PC-3 (cell line): ENCODE results near the gene AHNAK2. TPM values are rescaled to one million over a fixed set of nuclear protein-coding genes. Genes with fewer than 3 reads are reported as not detected.

Experiments used
- ATAC-seq: fragments of 200-7000 bp; cut with Tn5 transposase; 2 replicates; pipeline ENCODE4 v1.9.1; 2020; ENCODE audit warnings: mild to moderate bottlenecking, moderate library complexity
- BruUV-seq: library from RNA; stranded (reverse); fragments of 400-500 nt; replicated peaks from 2 replicates; lab custom pipeline; 2021; lab: Mats Ljungman, UMichigan
- CTCF ChIA-PET: fragments of 300-600 bp; sonication (Branson Sonifier 250); formaldehyde crosslinking; loops from one replicate; lab custom pipeline; 2022; ENCODE audit warnings: antibody characterized with exemption; lab: Charles Lee
- POLR2A ChIA-PET: fragments of 300-600 bp; sonication (Branson Sonifier 250); formaldehyde crosslinking; loops from one replicate; lab custom pipeline; 2022; ENCODE audit warnings: antibody characterized with exemption; ENCODE audit not compliant: unreplicated experiment; lab: Charles Lee
- DNase-seq: peaks from one replicate; pipeline ENCODE4 v3.0.0-alpha.2; 2015
- H2AFZ ChIP-seq: fragments of 300-600 bp; sonication (generic); 2 replicates; pipeline ENCODE4 v1.6.0; 2016; ENCODE audit warnings: antibody characterized with exemption, low read length
- H3F3A ChIP-seq: fragments of 300-600 bp; sonication (generic); one replicate; pipeline ENCODE4 v1.6.0; 2017; ENCODE audit warnings: antibody characterized with exemption, low read length, control low read depth, mild to moderate bottlenecking; ENCODE audit not compliant: unreplicated experiment
- H3K27ac ChIP-seq: fragments of 300-600 bp; sonication (generic); 2 replicates; pipeline ENCODE4 v1.5.1; 2016; ENCODE audit warnings: mild to moderate bottlenecking, low read length
- H3K27me3 ChIP-seq: fragments of 300-600 bp; sonication (generic); 2 replicates; pipeline ENCODE4 v1.6.1; 2016; ENCODE audit warnings: low read length, mixed read lengths
- H3K36me3 ChIP-seq: fragments of 300-600 bp; sonication (generic); 2 replicates; pipeline ENCODE4 v1.6.1; 2016; ENCODE audit warnings: low read depth, mixed run types, low read length, mixed read lengths
- H3K4me1 ChIP-seq: fragments of 300-600 bp; sonication (generic); 2 replicates; pipeline ENCODE4 v1.5.1; 2016; ENCODE audit warnings: low read length; ENCODE audit not compliant: insufficient read depth
- H3K4me2 ChIP-seq: fragments of 300-600 bp; sonication (generic); 2 replicates; pipeline ENCODE4 v1.6.0; 2016; ENCODE audit warnings: low read length
- H3K4me3 ChIP-seq: fragments of 300-600 bp; sonication (generic); 2 replicates; pipeline ENCODE4 v1.5.1; 2016; ENCODE audit warnings: mild to moderate bottlenecking, low read length, mixed read lengths
- H3K79me2 ChIP-seq: fragments of 300-600 bp; sonication (generic); 2 replicates; pipeline ENCODE4 v1.6.1; 2017; ENCODE audit warnings: low read length, mixed read lengths
- H3K9ac ChIP-seq: fragments of 300-600 bp; sonication (generic); 2 replicates; pipeline ENCODE4 v1.6.0; 2016; ENCODE audit warnings: mild to moderate bottlenecking, low read length
- H3K9me2 ChIP-seq: fragments of 300-600 bp; sonication (generic); replicated peaks from 2 replicates; pipeline ENCODE4 v1.6.1; 2016; ENCODE audit warnings: mixed run types, low read length, mixed read lengths
- H3K9me3 ChIP-seq: fragments of 300-600 bp; sonication (generic); 2 replicates; pipeline ENCODE4 v1.6.1; 2016; ENCODE audit warnings: low read length, mixed read lengths
- H4K20me1 ChIP-seq: fragments of 300-600 bp; sonication (generic); 2 replicates; pipeline ENCODE4 v1.6.1; 2016; ENCODE audit warnings: low read length, mixed read lengths
- CTCF ChIP-seq: fragments of 300-600 bp; sonication (generic); conservative IDR thresholded peaks from 2 replicates; pipeline ENCODE4 v1.5.1; 2017; ENCODE audit warnings: antibody characterized with exemption, low read depth, mild to moderate bottlenecking, low read length
- EZH2 ChIP-seq: fragments of 300-600 bp; sonication (generic); IDR thresholded peaks from one replicate; pipeline ENCODE4 v1.6.1; 2017; ENCODE audit warnings: antibody characterized with exemption, mild to moderate bottlenecking, low read length; ENCODE audit not compliant: unreplicated experiment
- EZH2phosphoT487 ChIP-seq: fragments of 300-600 bp; sonication (generic); IDR thresholded peaks from 2 replicates; pipeline ENCODE4 v1.6.1; 2018; ENCODE audit warnings: mild to moderate bottlenecking, antibody characterized with exemption, low read length, borderline replicate concordance
- intact Hi-C: fragments of 100-400 bp; cut with micrococcal nuclease; formaldehyde crosslinking; loops from 2 replicates; pipeline ENCODE4 v1.9.0; 2023
- total RNA-seq: library from RNA; depleted of rRNA; stranded (reverse); fragments of >200 nt; gene quantifications from 2 replicates; pipeline ENCODE4 v1.2.3, GENCODE V29; 2014

Gene AHNAK2
- total RNA-seq, 1 experiment from 2014 or later, result 25.0 TPM

- Histone ChIP-seq H3K4me1 (no peaks in the 10 kb centered on the region), H3K27me3 (no peaks in the 10 kb centered on the region), H3K9ac (no peak overlapping the region), H3K9me3 (no peaks in the 10 kb centered on the region), H3K36me3 (no peaks in the 10 kb centered on the region), H3F3A (no peaks in the 10 kb centered on the region), H3K4me2 (no peak overlapping the region), H3K27ac (no peak overlapping the region), H3K79me2 (no peaks in the 10 kb centered on the region), H4K20me1 (no peaks in the 10 kb centered on the region), H2AFZ (no peak overlapping the region), H3K4me3 (no peak overlapping the region), H3K9me2 (no peaks in the 10 kb centered on the region)
- ChIA-PET CTCF (no interaction called here), POLR2A (no interaction called here)
- no TSS peak for BruUV-seq
- no peak for ATAC-seq
- intact Hi-C loops, result no loop called here
- TF ChIP-seq CTCF (no peak), EZH2phosphoT487 (no peak), EZH2 (no peak)
- DNase-seq, result no peak
Observed at GRCh38 chr14:104926619-104927431, 51.3 kb downstream of the AHNAK2 start.

GRCh38 chr14:104925855-104926609 is 52.1 kb downstream of the AHNAK2 start:
- H3K27ac ChIP-seq, result no peak overlapping the region
- ChIA-PET POLR2A (no interaction called here), CTCF (no interaction called here)
- no peaks in the 10 kb centered on the region for H3F3A ChIP-seq
- DNase-seq, result no peak
- H3K4me1 ChIP-seq, result no peaks in the 10 kb centered on the region
- no peak overlapping the region for H3K4me2 ChIP-seq
- no TSS peak for BruUV-seq
- H3K4me3 ChIP-seq, result no peak overlapping the region
- no peak overlapping the region for H2AFZ ChIP-seq
- no peaks in the 10 kb centered on the region for H3K27me3 ChIP-seq
- no peak for ATAC-seq
- no peaks in the 10 kb centered on the region for H3K9me2 ChIP-seq
- H3K36me3 ChIP-seq, result no peaks in the 10 kb centered on the region
- no peaks in the 10 kb centered on the region for H3K9me3 ChIP-seq
- no peak for TF ChIP-seq EZH2phosphoT487
- H4K20me1 ChIP-seq, result no peaks in the 10 kb centered on the region
- no peaks in the 10 kb centered on the region for H3K79me2 ChIP-seq
- intact Hi-C loops, result no loop called here
- no peak overlapping the region for H3K9ac ChIP-seq

- intact Hi-C loops, result no loop called here
- Histone ChIP-seq H3K36me3 (no peaks in the 10 kb centered on the region), H3K4me3 (no peak overlapping the region), H4K20me1 (no peaks in the 10 kb centered on the region), H3K4me1 (no peaks in the 10 kb centered on the region), H3K79me2 (no peaks in the 10 kb centered on the region), H3K27me3 (no peaks in the 10 kb centered on the region), H3K9me3 (no peaks in the 10 kb centered on the region), H2AFZ (no peak overlapping the region), H3K9ac (no peak overlapping the region), H3K4me2 (no peak overlapping the region), H3F3A (no peaks in the 10 kb centered on the region), H3K27ac (no peak overlapping the region), H3K9me2 (no peaks in the 10 kb centered on the region)
- DNase-seq, result no peak
- BruUV-seq, result no TSS peak
- POLR2A ChIA-PET, result interaction anchor here (0.6 kb wide), 1 partner anchor 16 kb away, joined by 6 read pairs; no protein-coding TSS in a partner anchor
- TF ChIP-seq EZH2phosphoT487 (no peak), CTCF (no peak), EZH2 (no peak)
- ATAC-seq, result no peak
- CTCF ChIA-PET, result no interaction called here
Observed at GRCh38 chr14:104925214-104925854, 52.8 kb downstream of the AHNAK2 start.
